SU-DHL-6 (cell line): ENCODE results near the gene UBE3C.

ENCODE experiments used
- CTCF ChIP-seq: fragments of 200-600 bp; sonication (generic); IDR thresholded peaks from one replicate; pipeline ENCODE4 v1.5.1; 2017; ENCODE audit warnings: antibody characterized with exemption, mild to moderate bottlenecking, low read length, moderate library complexity; ENCODE audit not compliant: insufficient read depth, poor library complexity, severe bottlenecking
- EZH2phosphoT487 ChIP-seq: fragments of 200-600 bp; sonication (generic), shearing (Covaris generic); conservative IDR thresholded peaks from 2 replicates; pipeline ENCODE4 v1.6.1; 2018; ENCODE audit warnings: mild to moderate bottlenecking, antibody characterized with exemption, low read length, moderate library complexity, mixed read lengths

GRCh38 chr7:157141525-157142060 is 2.9 kb downstream of the UBE3C start:
- TF ChIP-seq CTCF, result no peak
- TF ChIP-seq EZH2phosphoT487, result no peak
